H1 (cell line): ENCODE results near the gene FOXN1. TPM values are rescaled to one million over a fixed set of nuclear protein-coding genes. Genes with fewer than 3 reads are reported as not detected.

ENCODE experiments used
- HDAC6 ChIP-seq: IDR thresholded peaks from one replicate; pipeline ENCODE4 v1.7.1; 2012; ENCODE audit warnings: low read depth, mild to moderate bottlenecking, inconsistent platforms, low read length, moderate library complexity
- SP1 ChIP-seq: IDR thresholded peaks from 2 replicates; pipeline ENCODE4 v1.6.1; 2011; ENCODE audit warnings: low read depth, low read length
- polyA plus RNA-seq, 7 experiments: library from polyadenylated mRNA; depleted of rRNA in 3 of 7; stranded (reverse) in 5 of 7; unstranded in 2 of 7; fragments of >200 nt in 5 of 7; fragments of 200-250 nt in 2 of 7; gene quantifications; 1 replicate in 5 of 7; 2 replicates in 1 of 7; 4 replicates in 1 of 7; pipeline versions ENCODE4 v1.2.1 to v1.2.3, GENCODE V29; 2011 to 2013; ENCODE audit warnings: missing spikeins in 2 of 7, mixed read lengths in 2 of 7
- total RNA-seq: library from RNA; stranded (reverse); fragmentation: NEBNext Ultra II Directional; extraction: Animal tissue kit (Norgen Biotek cat#: 25700); gene quantifications from 2 replicates; pipeline ENCODE4 v1.2.1, GENCODE V29; 2021
- TF ChIP-seq, protein P1 (sequence below), 3 experiments: IDR thresholded peaks; 1 replicate in 2 of 3; 2 replicates in 1 of 3; pipeline versions ENCODE4 v1.5.1 to v1.6.1; 2011; ENCODE audit warnings: low read length in 3 of 3, mild to moderate bottlenecking in 3 of 3, inconsistent platforms in 2 of 3, low read depth in 1 of 3, moderate library complexity in 1 of 3; ENCODE audit not compliant: insufficient read depth in 1 of 3; ENCODE audit errors: control extremely low read depth in 1 of 3

Gene FOXN1
- total and polyA plus RNA-seq, 2 of the 8 experiments (the other 6 are each of a cell fraction or from before 2014, with no cell fraction given) = not detected

GRCh38 chr17:28468781-28469180 lies 37.4 kb upstream of the FOXN1 start (continued):
- TF ChIP-seq SP1 (no peak), HDAC6 (no peak)
- TF ChIP-seq, protein P1, sequence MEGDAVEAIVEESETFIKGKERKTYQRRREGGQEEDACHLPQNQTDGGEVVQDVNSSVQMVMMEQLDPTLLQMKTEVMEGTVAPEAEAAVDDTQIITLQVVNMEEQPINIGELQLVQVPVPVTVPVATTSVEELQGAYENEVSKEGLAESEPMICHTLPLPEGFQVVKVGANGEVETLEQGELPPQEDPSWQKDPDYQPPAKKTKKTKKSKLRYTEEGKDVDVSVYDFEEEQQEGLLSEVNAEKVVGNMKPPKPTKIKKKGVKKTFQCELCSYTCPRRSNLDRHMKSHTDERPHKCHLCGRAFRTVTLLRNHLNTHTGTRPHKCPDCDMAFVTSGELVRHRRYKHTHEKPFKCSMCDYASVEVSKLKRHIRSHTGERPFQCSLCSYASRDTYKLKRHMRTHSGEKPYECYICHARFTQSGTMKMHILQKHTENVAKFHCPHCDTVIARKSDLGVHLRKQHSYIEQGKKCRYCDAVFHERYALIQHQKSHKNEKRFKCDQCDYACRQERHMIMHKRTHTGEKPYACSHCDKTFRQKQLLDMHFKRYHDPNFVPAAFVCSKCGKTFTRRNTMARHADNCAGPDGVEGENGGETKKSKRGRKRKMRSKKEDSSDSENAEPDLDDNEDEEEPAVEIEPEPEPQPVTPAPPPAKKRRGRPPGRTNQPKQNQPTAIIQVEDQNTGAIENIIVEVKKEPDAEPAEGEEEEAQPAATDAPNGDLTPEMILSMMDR (IDR thresholded peaks at IDR 0.05; ENCODE audit: control extremely low read depth in 1 of 3, insufficient read depth in 1 of 3, low read depth in 1 of 3, low read length in 3 of 3) = no peak
